ENCODE results near the gene SYT7.

The SYT7 gene

GRCh38 chr11:61609000-61609979 is 28.4 kb upstream of the SYT7 start:
- DNase-seq = no peak
- peaks cover 6% of the 10 kb centered on the region for H3K27me3 ChIP-seq (ENCODE audit: insufficient read depth, low read length, poor library complexity)

DNA sequence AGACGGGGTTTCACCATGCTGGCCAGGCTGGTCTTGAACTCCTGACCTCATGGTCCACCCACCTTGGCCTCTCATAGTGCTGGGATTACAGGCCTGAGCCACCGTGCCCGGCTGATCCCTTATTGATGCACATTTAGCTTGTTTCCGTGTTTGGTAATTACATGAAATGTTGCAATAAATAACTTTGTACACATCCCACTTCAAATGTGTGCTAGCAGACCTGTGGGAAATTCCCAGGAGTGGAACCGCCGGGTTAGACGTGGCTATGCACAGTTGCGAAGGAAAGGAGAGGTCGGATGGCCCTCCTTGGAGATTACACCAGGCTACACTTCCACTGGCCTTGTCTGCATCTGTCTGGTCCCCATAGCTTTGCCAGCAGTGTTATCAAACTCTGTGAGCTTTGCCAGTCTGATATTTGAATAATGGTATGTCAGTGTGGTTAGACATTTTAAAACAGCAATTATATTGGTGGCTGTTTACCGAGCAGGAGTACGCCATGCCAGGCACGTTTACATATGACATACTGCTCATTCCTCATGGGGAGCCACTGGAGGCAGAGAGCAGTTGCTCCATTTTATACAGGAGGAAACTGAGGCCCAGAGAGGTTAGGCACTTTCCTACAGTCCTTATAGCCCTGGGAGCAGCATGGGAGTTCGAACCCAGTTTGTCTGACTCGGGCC is 27.2 kb upstream of the SYT7 start:
- ATAC-seq (ENCODE audit: insufficient read depth, low read depth) (no peak), DNase-seq (no peak)
- no peak overlapping the region for H3K27ac ChIP-seq (ENCODE audit: low read length)
- peaks cover 2% of the 10 kb centered on the region for H3K27me3 ChIP-seq (ENCODE audit: insufficient read depth, low read length, poor library complexity)
- no peaks in the 10 kb centered on the region for H3K9me3 ChIP-seq (ENCODE audit: insufficient read depth, low read length, severe bottlenecking)
- no peaks in the 10 kb centered on the region for H3K4me1 ChIP-seq (ENCODE audit: insufficient read depth, low read length)
- H3K4me2 ChIP-seq (ENCODE audit: insufficient read depth, low read length) = no peak overlapping the region
- H3K4me3 ChIP-seq (ENCODE audit: low read depth in 1 of 2, low read length in 2 of 2) = no peak overlapping the region
- no peak for TF ChIP-seq EZH2 (IDR thresholded peaks at IDR 0.05; ENCODE audit: borderline replicate concordance, low read depth, low read length, severe bottlenecking)
- TF ChIP-seq, protein P1, sequence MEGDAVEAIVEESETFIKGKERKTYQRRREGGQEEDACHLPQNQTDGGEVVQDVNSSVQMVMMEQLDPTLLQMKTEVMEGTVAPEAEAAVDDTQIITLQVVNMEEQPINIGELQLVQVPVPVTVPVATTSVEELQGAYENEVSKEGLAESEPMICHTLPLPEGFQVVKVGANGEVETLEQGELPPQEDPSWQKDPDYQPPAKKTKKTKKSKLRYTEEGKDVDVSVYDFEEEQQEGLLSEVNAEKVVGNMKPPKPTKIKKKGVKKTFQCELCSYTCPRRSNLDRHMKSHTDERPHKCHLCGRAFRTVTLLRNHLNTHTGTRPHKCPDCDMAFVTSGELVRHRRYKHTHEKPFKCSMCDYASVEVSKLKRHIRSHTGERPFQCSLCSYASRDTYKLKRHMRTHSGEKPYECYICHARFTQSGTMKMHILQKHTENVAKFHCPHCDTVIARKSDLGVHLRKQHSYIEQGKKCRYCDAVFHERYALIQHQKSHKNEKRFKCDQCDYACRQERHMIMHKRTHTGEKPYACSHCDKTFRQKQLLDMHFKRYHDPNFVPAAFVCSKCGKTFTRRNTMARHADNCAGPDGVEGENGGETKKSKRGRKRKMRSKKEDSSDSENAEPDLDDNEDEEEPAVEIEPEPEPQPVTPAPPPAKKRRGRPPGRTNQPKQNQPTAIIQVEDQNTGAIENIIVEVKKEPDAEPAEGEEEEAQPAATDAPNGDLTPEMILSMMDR (IDR thresholded peaks at IDR 0.05; ENCODE audit: borderline replicate concordance, extremely low read depth, low read length, poor library complexity, severe bottlenecking) = no peak
- H4K20me1 ChIP-seq (ENCODE audit: insufficient read depth, low read length) = peaks cover 14% of the 10 kb centered on the region
- no peaks in the 10 kb centered on the region for H3K36me3 ChIP-seq (ENCODE audit: insufficient read depth, low read length)
- no peak overlapping the region for H2AFZ ChIP-seq (ENCODE audit: low read depth, low read length)
- H3K79me2 ChIP-seq (ENCODE audit: insufficient read depth, low read length) = no peaks in the 10 kb centered on the region
- no peak overlapping the region for H3K9ac ChIP-seq (ENCODE audit: low read depth, low read length)

More at GRCh38 chr11:61609000-61609979, 28.4 kb upstream of the SYT7 start:
- H2AFZ ChIP-seq (ENCODE audit: low read depth, low read length) = no peak overlapping the region
- no peaks in the 10 kb centered on the region for H3K9me3 ChIP-seq (ENCODE audit: insufficient read depth, low read length, severe bottlenecking)
- no peaks in the 10 kb centered on the region for H3K4me1 ChIP-seq (ENCODE audit: insufficient read depth, low read length)
- peaks cover 14% of the 10 kb centered on the region for H4K20me1 ChIP-seq (ENCODE audit: insufficient read depth, low read length)
- TF ChIP-seq, protein P1 (IDR thresholded peaks at IDR 0.05; ENCODE audit: borderline replicate concordance, extremely low read depth, low read length, poor library complexity, severe bottlenecking) = no peak
- no peak for TF ChIP-seq EZH2 (IDR thresholded peaks at IDR 0.05; ENCODE audit: borderline replicate concordance, low read depth, low read length, severe bottlenecking)
- no peak for ATAC-seq (ENCODE audit: insufficient read depth, low read depth)
- H3K9ac ChIP-seq (ENCODE audit: low read depth, low read length) = no peak overlapping the region
- no peak overlapping the region for H3K27ac ChIP-seq (ENCODE audit: low read length)
- no peak overlapping the region for H3K4me3 ChIP-seq (ENCODE audit: low read depth in 1 of 2, low read length in 2 of 2)
- no peak overlapping the region for H3K4me2 ChIP-seq (ENCODE audit: insufficient read depth, low read length)
- no peaks in the 10 kb centered on the region for H3K79me2 ChIP-seq (ENCODE audit: insufficient read depth, low read length)
- no peaks in the 10 kb centered on the region for H3K36me3 ChIP-seq (ENCODE audit: insufficient read depth, low read length)

DNA sequence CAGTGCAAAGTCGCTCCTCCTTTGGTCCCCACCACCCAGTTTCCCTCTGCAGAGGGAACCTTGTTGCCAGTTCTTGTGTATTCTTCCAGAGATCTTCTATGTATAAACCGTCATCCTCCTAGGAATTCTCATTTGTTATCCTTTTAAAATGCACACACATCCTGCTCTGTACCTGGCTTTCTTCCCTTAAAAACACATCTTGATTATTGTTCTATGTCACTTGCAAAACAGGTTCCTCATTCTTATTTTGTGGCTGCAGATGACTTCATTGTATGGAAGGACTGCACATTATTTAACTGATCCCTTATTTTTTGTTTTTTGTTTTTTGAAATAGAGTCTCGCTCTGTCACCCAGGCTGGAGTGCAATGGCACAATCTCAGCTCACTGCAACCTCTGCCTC is 26.6 kb upstream of the SYT7 start:
- no peak overlapping the region for H2AFZ ChIP-seq (ENCODE audit: low read depth, low read length)
- H3K79me2 ChIP-seq (ENCODE audit: insufficient read depth, low read length) = no peaks in the 10 kb centered on the region
- no peak overlapping the region for H3K4me2 ChIP-seq (ENCODE audit: insufficient read depth, low read length)
- no peaks in the 10 kb centered on the region for H3K9me3 ChIP-seq (ENCODE audit: insufficient read depth, low read length, severe bottlenecking)
- no peaks in the 10 kb centered on the region for H3K36me3 ChIP-seq (ENCODE audit: insufficient read depth, low read length)
- H3K4me1 ChIP-seq (ENCODE audit: insufficient read depth, low read length) = no peaks in the 10 kb centered on the region
- no peak overlapping the region for H3K27ac ChIP-seq (ENCODE audit: low read length)
- H3K9ac ChIP-seq (ENCODE audit: low read depth, low read length) = no peak overlapping the region
- no peak overlapping the region for H3K4me3 ChIP-seq (ENCODE audit: low read depth in 1 of 2, low read length in 2 of 2)
- ATAC-seq (ENCODE audit: insufficient read depth, low read depth) = no peak
- peaks cover 2% of the 10 kb centered on the region for H3K27me3 ChIP-seq (ENCODE audit: insufficient read depth, low read length, poor library complexity)
- TF ChIP-seq EZH2 (IDR thresholded peaks at IDR 0.05; ENCODE audit: borderline replicate concordance, low read depth, low read length, severe bottlenecking) = no peak
- TF ChIP-seq, protein P1 (IDR thresholded peaks at IDR 0.05; ENCODE audit: borderline replicate concordance, extremely low read depth, low read length, poor library complexity, severe bottlenecking) = no peak
- peaks cover 14% of the 10 kb centered on the region for H4K20me1 ChIP-seq (ENCODE audit: insufficient read depth, low read length)
- DNase-seq = no peak

Measured in DND-41 (cell line).